GM21367 (cell line): ENCODE measurements around the gene UBE2R2.
A peak's percentile ranks its signal among the peaks of the same experiment; 100 is the strongest.
"Not testable (repeated sequence)": the region's sequence is repeated elsewhere in the genome, so short reads cannot be mapped to it uniquely, and the experiment has no call there.

Experiments
- ATAC-seq: cut with Tn5 transposase; IDR thresholded peaks from one replicate; pipeline ENCODE4 v1.9.1; 2021; ENCODE audit not compliant: unreplicated experiment

The UBE2R2 gene

GRCh38 chr9:33816327-33817252 lies at the start of gene UBE2R2:
TSS of gene UBE2R2 (plus strand) at chr9:33817160. CDS start at chr9:33817758, 598 bp downstream.
- peak; percentile 50 for ATAC-seq

GRCh38 chr9:33770156-33770880 lies 46.6 kb upstream of the UBE2R2 start:
- ATAC-seq, result not testable (repeated sequence)

GRCh38 chr9:33773135-33773534 lies 43.8 kb upstream of the UBE2R2 start:
- ATAC-seq, result not testable (repeated sequence)

GRCh38 chr9:33774074-33774659 lies 42.8 kb upstream of the UBE2R2 start:
- not testable (repeated sequence) for ATAC-seq

- no peak for ATAC-seq
These were observed 40.4 kb upstream of the UBE2R2 start for GRCh38 chr9:33776578-33776977.

- no peak for ATAC-seq
These were observed 38.1 kb upstream of the UBE2R2 start for GRCh38 chr9:33778700-33779351.

GRCh38 chr9:33780276-33780675 lies 36.7 kb upstream of the UBE2R2 start:
- no peak for ATAC-seq

GRCh38 chr9:33781736-33782135 lies 35.2 kb upstream of the UBE2R2 start:
- no peak for ATAC-seq

GRCh38 chr9:33782395-33783152 lies 34.4 kb upstream of the UBE2R2 start:
- ATAC-seq, result no peak

- no peak for ATAC-seq
These were observed 31.0 kb upstream of the UBE2R2 start for GRCh38 chr9:33785914-33786313.

- ATAC-seq, result no peak
These were observed 30.3 kb upstream of the UBE2R2 start for GRCh38 chr9:33786681-33787080.

GRCh38 chr9:33787839-33788238 lies 29.1 kb upstream of the UBE2R2 start:
- ATAC-seq, result no peak

GRCh38 chr9:33789429-33789828 lies 27.5 kb upstream of the UBE2R2 start:
- ATAC-seq, result not testable (repeated sequence)

- no peak for ATAC-seq
These were observed 25.8 kb upstream of the UBE2R2 start for GRCh38 chr9:33791117-33791516.

GRCh38 chr9:33793496-33793895 lies 23.5 kb upstream of the UBE2R2 start:
- ATAC-seq, result not testable (repeated sequence)

GRCh38 chr9:33794560-33794959 lies 22.4 kb upstream of the UBE2R2 start:
- no peak for ATAC-seq

- ATAC-seq, result no peak
These were observed 21.7 kb upstream of the UBE2R2 start, which contains the start of gene PRSS3 for GRCh38 chr9:33795281-33795680. TSS of gene PRSS3 (plus strand) at chr9:33795561. CDS start at chr9:33795574, 13 bp downstream.

GRCh38 chr9:33795819-33796218 lies 21.1 kb upstream of the UBE2R2 start:
- ATAC-seq, result no peak

GRCh38 chr9:33796679-33797078 lies 20.3 kb upstream of the UBE2R2 start:
- ATAC-seq, result not testable (repeated sequence)

GRCh38 chr9:33797837-33798236 lies 19.1 kb upstream of the UBE2R2 start:
- ATAC-seq, result no peak
